ENCODE results near the gene SHMT2.

The SHMT2 gene

DNA sequence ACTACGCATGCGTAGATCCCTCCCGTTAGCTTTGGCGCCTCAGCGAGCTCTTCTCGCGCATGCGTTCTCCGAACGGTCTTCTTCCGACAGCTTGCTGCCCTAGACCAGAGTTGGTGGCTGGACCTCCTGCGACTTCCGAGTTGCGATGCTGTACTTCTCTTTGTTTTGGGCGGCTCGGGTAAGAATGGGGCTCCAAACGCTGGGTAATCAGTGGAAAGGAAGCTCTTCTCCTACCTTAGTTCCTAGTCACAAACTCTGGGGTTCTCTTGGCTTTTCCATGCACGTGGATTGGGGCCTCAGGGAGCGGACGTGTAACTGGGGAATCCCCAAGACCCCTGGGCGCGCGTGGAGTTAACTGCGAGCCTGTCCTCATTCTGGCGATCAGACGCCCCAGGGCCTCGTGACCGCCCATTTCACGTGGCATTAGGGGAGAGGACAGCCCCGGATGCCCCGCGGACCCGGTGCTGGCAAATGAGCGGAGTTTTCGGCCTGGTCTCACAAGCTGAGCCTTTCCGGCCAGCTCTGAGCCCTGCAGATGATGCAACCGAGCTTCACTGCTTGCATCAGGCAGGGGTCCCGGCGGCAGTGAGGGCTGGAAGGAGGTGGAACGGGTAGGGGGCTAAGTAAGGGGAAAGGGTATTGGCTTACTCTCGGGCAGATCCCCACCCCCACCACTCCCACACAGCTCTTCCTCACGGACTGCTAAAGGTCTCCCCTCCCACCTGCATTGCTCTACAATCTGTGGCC lies at the start of gene SHMT2:
Gene SHMT2, plus strand, starts transcription at position 78 of the 747 bp plus-strand sequence. Its CDS starts 68 bp downstream, at position 146.
- peak; percentile 91 to 93 for DNase-seq (ENCODE audit: low read depth in 2 of 2)

DNA sequence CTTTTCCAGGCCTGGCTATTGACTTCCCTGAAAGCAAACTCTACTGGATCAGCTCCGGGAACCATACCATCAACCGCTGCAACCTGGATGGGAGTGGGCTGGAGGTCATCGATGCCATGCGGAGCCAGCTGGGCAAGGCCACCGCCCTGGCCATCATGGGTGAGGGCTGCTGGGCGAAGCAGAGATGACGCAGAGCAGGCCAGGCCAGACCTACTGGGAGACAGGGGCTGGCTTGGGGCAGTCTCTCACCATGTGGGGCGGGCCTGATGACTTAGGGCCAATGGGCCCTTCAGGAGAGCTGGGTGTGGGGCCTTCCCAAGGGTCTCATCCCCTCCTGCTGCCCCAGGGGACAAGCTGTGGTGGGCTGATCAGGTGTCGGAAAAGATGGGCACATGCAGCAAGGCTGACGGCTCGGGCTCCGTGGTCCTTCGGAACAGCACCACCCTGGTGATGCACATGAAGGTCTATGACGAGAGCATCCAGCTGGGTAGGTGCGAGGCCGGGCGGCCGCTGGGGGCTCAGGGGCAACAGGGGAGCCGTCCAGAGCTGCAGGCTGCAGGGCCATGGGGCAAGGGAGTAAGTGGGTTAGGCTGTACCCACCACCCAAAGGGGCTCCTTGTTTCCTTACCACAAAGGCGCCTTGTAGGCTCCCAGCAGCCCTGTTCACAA lies 49.1 kb upstream of the SHMT2 start:
- DNase-seq (ENCODE audit: low read depth in 2 of 2) = no peak

DNA sequence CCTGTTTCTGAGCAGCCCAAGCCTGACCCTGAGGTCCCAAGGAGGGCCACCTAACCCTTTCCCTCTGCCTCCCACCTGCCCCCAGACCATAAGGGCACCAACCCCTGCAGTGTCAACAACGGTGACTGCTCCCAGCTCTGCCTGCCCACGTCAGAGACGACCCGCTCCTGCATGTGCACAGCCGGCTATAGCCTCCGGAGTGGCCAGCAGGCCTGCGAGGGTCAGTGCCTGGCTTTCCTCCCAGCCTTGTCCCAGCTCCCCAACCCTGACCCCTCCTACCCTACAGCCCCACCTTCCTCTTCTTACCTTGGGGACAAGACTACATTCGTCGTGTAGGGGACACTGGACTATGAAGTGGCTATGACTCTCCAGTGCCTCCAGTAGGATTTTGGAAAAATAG lies 48.4 kb upstream of the SHMT2 start:
- no peak for DNase-seq (ENCODE audit: low read depth in 2 of 2)

DNA sequence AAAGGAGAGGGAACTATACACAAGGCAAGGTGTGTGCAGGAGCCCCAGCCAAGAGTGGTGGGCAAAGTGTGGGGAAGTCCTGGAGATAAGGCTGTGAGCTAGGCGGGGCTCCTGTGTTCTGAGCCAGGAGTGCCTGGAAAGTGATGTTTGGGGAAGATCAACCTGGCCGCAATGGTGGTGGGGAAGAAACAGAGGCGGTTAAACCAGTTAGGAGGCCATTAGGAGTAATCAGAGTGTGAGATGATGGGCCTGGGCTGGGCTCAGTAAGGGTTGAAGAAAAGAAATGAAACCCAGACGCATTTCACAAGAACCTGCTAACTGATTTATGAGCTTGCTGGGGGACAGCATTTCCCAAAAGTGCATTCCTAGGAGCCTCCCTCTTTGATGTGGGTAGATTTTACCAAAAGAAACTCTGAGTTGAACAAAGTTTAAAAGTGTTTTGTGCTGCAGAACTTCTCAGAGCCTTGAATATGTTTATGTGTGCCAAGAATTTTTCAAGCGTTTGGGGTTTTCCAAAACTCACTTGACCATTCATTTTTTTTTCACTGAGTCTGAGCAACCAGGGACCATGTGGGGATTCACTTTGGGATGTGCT lies 47.9 kb upstream of the SHMT2 start:
- no peak for DNase-seq (ENCODE audit: low read depth in 2 of 2)

DNA sequence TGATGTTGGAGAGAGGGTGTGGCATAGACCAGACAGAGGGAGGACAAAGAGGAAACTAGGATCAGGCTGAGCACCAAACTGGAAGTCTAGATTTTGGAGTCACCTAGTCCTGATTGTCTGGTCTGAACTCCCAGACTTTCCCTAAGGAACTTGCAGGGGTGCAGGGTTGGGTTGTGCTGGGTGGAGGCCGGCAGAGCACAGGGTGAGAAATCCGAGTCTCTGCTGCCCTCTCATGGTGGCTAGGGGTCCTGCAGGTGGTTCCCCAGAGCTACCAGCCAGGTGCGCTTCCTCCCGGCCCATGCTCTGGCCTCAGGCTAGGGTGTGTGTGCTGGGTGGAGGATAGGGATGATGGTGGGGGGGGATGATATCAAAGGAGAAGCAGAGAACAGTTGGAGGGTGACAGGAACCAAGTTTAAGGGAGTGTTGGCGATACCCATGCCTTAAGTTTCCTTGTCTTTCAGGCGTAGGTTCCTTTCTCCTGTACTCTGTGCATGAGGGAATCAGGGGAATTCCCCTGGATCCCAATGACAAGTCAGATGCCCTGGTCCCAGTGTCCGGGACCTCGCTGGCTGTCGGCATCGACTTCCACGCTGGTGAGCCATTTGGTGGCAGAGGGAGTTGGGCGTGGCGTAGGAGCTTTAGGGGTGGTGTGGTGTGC lies 46.5 kb upstream of the SHMT2 start:
- DNase-seq (ENCODE audit: low read depth in 2 of 2) = peak; percentile 37 to 57

DNA sequence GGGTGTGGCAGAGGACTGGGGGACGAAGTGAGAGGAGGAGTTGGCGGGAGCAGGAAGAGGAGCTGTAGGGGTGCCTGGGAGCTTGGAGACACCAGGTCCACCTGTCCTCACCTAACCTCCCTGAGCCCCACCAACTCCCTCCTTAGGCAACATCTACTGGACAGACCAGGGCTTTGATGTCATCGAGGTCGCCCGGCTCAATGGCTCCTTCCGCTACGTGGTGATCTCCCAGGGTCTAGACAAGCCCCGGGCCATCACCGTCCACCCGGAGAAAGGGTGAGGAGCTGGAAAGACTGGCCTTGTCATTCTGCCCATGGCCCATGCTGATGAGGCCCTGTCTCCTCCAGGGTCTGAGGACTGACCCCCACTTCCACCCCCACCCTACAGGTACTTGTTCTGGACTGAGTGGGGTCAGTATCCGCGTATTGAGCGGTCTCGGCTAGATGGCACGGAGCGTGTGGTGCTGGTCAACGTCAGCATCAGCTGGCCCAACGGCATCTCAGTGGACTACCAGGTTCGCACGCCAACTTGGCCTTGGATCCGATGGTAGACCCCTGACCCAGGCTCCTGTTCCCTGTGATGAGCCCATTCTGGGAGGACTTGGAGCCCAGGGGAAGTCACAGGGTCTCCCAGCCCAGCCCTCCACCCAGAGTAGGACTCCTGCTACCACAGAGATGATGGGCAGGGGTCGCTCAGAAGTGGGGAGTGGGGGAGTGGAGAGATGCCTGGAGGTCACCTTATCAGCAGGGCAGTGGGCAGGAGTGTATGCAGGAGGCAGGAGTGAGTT lies 45.4 kb upstream of the SHMT2 start:
- DNase-seq (ENCODE audit: low read depth in 2 of 2) = no peak

DNA sequence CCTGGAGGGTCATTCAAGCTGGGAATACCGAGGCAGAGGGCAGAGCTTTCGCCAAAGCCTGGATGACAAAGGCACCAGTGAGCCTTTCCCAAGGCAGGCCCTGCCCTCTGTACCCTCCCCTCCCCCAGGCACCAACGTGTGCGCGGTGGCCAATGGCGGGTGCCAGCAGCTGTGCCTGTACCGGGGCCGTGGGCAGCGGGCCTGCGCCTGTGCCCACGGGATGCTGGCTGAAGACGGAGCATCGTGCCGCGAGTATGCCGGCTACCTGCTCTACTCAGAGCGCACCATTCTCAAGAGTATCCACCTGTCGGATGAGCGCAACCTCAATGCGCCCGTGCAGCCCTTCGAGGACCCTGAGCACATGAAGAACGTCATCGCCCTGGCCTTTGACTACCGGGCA lies 44.1 kb upstream of the SHMT2 start:
- no peak for DNase-seq (ENCODE audit: low read depth in 2 of 2)

DNA sequence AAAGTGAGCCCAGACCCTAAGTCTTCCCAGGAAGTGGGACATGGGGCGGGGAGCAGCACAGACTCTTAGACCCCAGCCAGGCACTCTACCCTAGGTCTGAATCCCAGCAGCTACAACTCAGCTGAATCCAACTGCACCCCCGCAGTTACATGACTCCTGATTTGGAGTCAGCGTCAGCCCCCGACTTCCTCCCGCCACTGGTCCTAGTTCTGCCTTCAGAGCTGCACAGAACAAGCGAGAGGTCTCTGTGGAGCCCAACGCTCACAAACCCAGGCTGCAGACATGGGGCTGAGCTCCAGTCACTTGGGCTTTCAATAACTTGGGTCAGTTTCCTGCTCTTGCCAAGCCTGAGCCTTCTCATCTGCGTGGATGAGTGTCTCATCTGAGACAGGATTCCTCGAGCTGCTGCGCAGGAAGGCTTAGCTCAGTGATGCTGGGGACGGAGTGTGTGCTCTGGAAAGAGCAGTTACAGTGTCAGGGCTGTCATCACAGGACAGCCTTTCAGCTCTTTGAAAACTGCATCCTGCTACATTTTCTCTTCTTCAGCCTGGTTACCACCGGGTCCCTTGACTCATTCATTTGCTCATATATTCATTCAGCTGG lies 43.5 kb upstream of the SHMT2 start:
- DNase-seq (ENCODE audit: low read depth in 2 of 2) = no peak

DNA sequence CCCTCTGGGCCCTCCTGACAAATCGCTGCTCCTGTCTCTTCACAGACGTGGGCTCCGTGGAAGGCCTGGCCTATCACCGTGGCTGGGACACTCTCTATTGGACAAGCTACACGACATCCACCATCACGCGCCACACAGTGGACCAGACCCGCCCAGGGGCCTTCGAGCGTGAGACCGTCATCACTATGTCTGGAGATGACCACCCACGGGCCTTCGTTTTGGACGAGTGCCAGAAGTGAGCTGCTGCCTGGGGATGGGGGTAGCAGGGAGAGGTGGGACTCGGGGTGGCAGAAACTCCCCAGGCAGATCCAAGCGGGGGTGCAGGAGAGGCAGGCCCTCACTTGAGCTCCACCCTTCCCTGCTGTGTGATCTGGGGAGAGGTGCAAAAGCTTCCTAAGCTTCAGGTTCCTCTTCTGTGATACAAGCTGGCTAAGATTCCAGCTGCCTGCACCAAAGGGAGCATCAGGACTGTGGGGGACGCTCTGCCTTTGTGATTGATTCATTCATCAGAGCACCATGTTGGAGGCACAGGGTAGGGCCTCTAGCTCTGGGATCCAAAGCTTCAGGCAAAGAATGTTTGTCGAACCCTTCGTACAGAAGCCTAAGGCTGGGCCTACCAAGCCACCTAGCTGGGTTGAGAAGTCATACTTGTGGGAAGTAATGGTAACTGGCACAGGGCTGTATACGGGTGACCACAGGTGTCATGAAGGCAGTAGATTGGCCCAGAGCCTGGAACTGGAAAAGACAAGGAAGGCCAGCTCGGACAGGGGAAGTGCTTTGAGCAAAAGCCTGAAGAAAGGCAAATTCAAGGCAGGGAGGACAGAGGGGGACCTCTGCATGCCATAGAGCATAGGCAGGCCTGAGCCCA lies 42.1 kb upstream of the SHMT2 start:
- no peak for DNase-seq (ENCODE audit: low read depth in 2 of 2)

DNA sequence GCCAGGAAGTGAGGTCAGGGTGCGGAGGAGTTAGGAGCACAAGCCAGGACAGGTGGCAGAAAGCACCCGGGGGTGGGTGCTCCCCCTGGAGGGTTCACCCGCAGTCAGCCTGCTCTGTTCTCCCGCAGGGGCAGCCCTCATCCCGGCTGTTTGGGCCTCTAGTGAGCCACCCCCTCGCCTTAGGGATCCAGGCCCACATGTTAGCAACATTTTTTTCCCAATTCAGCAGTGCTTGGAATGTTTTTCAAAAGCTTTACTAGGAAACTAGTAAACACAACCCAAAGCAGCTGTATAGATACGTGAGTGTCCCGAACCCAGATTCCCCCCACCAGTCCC lies 41.5 kb upstream of the SHMT2 start:
- DNase-seq (ENCODE audit: low read depth in 2 of 2) = no peak

DNA sequence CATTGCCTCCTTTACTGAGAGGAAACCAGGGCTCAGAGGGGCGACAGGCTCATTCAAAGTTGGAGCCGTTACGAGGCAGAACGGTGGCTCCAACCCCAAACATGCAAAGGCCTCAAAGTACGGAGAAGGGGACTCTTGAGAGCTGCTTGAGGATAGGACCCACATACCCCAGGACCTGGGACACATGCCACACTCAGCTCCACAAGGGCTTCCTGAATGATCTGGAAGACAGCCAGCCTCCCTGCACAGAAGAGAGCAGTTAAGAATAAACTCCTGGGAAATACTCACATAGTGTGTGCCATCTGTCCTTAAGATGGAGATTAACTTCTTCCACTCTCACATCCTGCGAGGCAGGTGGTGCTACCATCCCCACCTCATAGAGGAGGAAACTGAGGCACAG lies 39.5 kb upstream of the SHMT2 start:
- no peak for DNase-seq (ENCODE audit: low read depth in 2 of 2)

DNA sequence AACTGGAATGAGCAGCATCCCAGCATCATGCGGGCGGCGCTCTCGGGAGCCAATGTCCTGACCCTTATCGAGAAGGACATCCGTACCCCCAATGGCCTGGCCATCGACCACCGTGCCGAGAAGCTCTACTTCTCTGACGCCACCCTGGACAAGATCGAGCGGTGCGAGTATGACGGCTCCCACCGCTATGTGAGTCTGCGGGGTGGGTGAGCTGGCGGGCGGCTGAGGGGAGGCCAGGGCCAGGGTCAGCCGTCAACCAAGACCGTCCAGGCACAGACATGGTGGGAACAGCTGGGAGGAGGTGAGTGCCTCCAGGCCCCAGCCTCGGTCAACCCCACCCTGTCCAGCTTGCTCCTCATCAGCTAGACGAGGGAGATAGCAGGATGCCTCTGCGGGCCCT lies 38.7 kb upstream of the SHMT2 start:
- DNase-seq (ENCODE audit: low read depth in 2 of 2) = no peak

DNA sequence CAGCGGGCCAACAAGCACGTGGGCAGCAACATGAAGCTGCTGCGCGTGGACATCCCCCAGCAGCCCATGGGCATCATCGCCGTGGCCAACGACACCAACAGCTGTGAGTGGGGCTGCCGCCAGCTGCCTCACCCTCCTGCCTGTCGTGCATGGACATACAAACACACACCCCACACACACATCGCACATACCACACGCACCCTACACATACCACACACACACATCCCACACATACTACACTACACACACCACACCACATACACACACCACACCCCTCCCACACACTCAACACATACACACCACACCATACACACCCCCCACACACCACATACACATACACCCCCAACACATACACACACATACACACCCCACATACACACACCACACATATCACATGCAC lies 38.1 kb upstream of the SHMT2 start:
- DNase-seq (ENCODE audit: low read depth in 2 of 2) = no peak

DNA sequence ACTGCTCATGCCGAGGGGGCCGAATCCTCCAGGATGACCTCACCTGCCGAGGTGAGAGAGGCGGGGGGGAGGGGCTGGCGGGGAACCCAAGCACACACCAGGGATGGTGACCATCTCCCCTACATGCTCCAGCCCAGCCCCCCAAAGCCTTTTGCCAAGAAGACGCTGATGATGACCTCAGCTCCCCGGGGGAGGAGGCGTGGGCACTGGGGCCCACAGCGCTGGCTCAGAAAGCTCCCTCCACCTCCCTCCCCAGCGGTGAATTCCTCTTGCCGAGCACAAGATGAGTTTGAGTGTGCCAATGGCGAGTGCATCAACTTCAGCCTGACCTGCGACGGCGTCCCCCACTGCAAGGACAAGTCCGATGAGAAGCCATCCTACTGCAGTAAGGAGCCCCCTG lies 36.6 kb upstream of the SHMT2 start:
- no peak for DNase-seq (ENCODE audit: low read depth in 2 of 2)

DNA sequence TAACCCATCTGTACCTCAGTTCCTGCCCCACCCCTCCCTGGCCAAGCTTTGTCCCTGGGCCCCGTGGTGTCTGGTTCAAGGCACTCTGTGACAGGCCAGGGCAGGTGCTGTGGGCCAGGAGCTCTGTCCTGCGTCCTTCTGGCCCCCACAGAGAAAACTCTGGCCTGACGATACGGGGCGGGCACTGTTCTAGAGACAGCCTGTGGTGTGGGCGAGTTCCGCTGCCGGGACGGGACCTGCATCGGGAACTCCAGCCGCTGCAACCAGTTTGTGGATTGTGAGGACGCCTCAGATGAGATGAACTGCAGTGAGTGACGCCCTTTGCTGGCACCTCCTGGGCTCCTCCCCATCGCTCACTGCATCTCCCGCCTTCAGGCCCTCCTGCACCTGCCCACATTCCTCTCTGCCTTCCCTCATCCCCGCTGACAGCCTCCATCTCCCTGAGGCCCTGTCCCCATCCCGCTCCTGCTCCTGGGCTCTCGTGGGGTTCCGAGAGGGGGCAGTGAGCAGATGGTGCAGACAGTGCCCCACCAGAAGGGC lies 35.7 kb upstream of the SHMT2 start:
- DNase-seq (ENCODE audit: low read depth in 2 of 2) = no peak

DNA sequence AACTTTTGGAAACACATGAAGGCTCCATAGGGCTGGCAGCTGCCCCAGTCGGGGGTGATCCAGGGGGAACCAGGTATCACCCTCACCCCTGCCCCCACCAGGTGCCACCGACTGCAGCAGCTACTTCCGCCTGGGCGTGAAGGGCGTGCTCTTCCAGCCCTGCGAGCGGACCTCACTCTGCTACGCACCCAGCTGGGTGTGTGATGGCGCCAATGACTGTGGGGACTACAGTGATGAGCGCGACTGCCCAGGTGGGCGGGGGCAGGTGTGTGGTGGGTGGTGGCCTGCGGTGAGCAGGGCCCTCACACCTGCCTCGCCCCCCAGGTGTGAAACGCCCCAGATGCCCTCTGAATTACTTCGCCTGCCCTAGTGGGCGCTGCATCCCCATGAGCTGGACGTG lies 35.3 kb upstream of the SHMT2 start:
- DNase-seq (ENCODE audit: low read depth in 2 of 2) = no peak

DNA sequence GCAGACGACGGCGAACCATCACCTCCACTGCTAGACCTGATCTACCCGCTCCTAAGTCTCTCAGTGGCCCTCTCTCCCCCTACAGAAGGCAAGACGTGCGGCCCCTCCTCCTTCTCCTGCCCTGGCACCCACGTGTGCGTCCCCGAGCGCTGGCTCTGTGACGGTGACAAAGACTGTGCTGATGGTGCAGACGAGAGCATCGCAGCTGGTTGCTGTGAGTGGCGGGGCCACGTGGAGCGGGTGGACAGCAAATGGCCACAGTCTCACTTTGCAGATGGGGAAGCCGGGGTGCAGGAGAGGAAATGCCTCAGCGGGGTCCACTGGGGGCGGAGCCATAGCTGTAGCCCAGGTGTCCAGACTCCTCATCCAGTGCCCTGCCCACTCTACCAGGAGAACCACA lies 34.3 kb upstream of the SHMT2 start:
- no peak for DNase-seq (ENCODE audit: low read depth in 2 of 2)

DNA sequence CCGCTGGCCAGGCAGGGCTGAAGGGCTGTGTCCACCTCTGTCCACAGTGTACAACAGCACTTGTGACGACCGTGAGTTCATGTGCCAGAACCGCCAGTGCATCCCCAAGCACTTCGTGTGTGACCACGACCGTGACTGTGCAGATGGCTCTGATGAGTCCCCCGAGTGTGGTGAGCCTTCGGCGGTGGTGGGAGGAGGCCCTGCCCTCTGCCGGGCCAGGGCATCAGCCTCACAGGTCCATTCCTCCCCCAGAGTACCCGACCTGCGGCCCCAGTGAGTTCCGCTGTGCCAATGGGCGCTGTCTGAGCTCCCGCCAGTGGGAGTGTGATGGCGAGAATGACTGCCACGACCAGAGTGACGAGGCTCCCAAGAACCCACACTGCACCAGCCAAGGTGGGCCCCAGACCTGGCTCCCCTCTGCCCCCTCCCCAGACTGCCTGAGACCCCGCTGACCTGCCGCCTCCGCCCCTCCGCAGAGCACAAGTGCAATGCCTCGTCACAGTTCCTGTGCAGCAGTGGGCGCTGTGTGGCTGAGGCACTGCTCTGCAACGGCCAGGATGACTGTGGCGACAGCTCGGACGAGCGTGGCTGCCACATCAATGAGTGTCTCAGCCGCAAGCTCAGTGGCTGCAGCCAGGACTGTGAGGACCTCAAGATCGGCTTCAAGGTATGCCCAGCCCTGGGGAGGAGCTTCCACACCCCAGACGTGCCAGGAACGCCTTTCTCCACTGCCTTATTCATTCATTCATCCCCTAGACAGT lies 33.7 kb upstream of the SHMT2 start:
- DNase-seq (ENCODE audit: low read depth in 2 of 2) = no peak

DNA sequence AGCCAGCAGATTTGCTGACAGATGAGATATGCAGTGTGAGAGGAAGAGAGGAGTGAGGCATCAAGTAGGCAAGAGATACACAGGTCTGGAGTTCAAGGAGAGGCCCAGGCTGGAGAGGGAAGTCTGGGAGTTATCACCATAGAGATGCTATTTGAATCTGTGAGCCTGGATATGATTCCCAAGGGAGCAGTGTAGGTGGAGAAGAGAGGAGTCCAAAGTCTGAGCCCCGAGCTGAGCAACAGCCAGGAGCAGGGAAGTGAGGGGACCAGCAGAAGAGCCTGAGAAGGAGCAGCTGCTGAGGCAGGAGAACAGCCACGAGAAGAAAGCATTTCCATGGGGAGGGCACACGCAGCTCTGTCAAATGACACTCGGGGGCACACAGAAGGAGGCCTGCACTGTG lies 33.1 kb upstream of the SHMT2 start:
- DNase-seq (ENCODE audit: low read depth in 2 of 2) = no peak

DNA sequence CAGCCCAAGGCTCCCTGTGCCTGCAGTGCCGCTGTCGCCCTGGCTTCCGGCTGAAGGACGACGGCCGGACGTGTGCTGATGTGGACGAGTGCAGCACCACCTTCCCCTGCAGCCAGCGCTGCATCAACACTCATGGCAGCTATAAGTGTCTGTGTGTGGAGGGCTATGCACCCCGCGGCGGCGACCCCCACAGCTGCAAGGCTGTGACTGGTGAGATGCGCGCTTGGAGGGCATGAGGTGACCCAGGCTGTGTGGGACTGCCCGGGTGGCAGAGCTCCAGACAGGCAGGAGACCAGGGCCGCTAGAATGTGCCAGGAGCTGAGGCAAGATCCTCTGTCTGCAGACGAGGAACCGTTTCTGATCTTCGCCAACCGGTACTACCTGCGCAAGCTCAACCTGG lies 32.6 kb upstream of the SHMT2 start:
- no peak for DNase-seq (ENCODE audit: low read depth in 2 of 2)
